ENCODE results near the gene ZSCAN25. TPM values are rescaled to one million over a fixed set of nuclear protein-coding genes. Genes with fewer than 3 reads are reported as not detected.
"Not testable (repeated sequence)": the region's sequence is repeated elsewhere in the genome, so short reads cannot be mapped to it uniquely, and the experiment has no call there.

Gene ZSCAN25
- total RNA-seq, 1 donor from 2014 or later = 12.5 TPM

DNA sequence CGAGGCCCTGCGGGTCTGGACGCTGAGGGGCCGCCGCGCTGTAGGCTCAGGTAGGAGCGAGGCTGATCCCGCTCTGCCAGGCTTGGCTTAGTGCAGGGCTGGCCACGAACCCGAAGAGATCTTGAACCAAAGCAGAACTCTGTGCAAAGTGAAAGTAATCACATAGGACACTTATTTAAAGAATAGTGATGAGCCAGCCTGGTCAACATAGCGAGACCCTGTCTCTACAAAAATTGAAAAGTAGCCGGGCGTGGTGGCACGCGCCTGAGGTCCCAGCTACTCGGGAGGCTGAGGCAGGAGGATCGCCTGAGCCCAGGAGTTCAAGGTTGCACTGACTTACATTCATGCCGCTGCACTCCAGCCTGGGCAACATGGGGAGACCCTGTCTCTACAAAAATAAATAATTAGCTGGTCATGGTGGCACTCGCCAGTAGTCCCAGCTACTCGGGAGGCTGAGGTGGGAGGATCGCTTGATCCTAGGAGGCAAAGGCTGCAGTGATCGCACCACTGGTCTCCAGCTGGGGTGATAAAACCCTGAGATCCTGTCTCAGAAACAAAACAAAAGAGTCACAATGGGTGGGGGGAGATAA, 541 bp downstream of the ZSCAN25 start:
- no peak for DNase-seq (ENCODE audit: low read depth, low spot score)

DNA sequence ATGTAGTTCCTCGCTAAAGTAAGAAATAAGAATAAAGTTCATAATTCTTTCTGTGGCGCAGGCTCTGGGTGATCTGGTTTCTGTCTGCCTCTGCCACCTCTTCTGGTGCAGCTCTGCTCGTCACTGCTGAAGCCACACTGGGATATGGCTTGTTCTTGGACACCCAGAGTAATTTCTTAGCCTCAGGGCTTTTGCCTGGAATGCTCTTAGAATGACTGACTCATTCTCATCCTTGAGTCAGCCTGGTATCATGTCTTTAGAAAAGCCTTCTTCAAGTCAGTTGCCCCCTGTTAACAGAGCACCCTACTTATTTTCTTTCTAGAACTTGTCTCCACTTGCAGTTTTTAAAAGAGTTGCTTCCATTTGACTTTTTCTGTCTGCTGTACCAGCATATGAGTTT, 2.0 kb downstream of the ZSCAN25 start:
- DNase-seq (ENCODE audit: low read depth, low spot score) = no peak

DNA sequence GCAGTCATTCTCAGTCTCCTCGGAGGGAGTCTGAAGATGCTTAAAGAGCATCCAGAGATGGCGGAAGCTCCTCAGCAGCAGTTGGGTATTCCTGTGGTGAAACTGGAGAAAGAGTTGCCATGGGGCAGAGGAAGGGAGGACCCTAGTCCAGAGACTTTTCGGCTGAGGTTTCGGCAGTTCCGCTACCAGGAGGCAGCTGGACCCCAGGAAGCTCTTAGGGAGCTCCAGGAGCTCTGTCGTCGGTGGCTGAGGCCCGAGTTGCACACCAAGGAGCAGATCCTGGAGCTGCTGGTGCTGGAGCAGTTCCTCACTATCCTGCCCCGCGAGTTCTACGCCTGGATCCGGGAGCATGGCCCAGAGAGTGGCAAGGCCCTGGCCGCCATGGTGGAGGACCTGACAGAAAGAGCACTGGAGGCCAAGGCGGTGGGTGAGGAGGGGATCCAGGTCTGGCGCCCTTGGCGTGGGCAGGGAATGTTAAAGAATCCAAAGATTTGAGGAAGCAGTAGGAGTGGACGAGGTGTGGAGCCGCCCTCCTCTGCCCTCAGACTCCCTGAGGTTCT, 2.9 kb downstream of the ZSCAN25 start:
- no peak for DNase-seq (ENCODE audit: low read depth, low spot score)

DNA sequence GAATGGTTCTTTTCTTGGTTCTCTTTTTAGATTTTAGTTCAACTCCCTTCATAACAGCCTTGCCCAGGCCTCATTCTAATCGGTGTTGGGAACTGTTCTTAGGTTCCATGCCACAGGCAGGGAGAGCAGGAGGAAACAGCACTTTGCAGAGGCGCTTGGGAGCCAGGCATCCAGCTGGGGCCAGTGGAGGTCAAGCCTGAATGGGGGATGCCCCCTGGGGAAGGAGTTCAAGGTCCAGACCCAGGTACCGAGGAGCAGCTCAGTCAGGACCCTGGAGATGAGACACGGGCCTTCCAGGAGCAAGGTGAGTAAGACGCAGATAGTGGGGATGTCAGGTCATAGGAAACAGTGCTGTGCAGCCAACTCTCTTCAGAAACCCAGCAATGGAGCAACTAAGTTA, 4.5 kb downstream of the ZSCAN25 start:
- DNase-seq (ENCODE audit: low read depth, low spot score) = no peak

DNA sequence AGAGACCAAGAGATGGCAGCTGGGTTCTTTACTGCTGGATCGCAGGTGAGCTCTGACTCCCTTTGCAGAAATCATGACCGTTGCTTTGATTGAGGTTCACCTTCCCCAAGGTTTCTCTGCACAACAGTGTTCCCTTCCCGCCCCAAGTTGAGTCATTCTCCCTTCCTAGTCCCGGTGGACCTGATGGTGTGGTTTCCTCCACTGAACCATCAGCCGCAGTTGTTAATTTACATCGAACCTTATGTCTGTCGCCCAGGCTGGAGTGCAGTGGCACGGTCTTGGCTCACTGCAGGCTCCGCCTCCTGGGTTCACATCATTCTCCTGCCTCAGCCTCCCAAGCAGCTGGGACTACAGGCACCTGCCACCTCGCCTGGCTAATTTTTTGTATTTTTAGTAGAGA, 5.8 kb downstream of the ZSCAN25 start:
- DNase-seq (ENCODE audit: low read depth, low spot score) = no peak

DNA sequence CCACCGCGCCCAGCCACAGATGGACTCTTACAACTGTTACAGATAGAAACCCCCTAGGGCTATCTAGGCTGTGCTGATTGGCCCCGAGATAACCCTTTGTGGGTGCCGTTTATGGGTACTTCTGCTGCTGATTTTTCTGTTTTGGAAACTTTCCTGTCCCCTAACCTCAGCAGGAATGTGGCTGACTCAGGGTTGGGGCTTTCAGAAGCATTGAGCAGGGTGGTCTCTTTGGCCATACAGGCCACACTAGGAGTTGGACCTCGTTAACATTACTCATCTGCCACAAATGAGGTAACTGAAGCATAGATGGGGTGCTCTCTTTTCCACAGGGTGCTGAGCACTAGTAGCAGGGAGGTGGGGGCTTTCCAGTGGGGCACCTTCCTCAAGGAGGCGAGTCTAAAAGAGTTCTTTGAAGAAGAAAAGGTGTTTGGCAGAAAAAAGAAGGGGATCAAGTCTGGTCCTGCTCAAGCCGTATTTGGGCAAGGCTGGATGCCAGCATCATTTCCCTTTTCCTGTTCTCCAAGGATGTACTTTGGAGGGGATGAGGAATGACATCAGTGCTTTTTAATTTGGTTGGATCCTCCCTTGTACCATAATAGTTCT, 6.4 kb downstream of the ZSCAN25 start:
- DNase-seq (ENCODE audit: low read depth, low spot score) = no peak

DNA sequence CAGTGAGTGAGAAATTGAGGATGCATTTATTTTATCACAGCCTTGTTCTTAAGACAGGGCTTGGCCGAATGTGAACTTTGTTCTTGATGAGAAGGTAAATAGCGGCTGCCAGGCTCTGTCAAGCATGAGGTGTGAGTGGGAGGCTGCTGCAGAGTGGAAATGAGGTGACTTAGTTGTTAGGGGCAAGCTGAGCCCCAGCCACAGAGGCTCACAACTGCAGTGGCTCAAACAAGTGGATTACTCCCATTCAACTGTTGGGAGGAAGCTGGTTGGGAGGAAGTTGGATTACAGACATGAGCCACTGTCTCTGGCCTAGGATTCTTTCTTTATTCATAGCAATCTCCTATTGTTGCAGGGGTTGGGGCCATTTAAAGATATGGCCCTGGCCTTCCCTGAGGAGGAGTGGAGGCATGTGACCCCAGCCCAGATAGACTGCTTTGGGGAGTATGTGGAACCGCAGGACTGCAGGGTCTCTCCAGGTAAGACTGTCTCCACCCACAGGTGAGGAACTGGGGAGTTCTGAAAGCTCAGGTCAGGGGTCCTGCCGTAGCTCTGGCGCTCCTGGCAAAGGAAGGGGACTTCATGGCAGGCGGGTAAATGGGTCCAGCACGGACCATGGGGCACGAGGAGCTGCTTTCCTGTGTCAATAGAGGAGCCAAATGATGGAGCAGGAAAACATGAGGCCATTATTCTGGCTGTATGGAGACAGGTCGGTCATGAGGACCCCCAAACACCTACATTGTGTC, 7.1 kb downstream of the ZSCAN25 start:
- DNase-seq (ENCODE audit: low read depth, low spot score) = no peak

DNA sequence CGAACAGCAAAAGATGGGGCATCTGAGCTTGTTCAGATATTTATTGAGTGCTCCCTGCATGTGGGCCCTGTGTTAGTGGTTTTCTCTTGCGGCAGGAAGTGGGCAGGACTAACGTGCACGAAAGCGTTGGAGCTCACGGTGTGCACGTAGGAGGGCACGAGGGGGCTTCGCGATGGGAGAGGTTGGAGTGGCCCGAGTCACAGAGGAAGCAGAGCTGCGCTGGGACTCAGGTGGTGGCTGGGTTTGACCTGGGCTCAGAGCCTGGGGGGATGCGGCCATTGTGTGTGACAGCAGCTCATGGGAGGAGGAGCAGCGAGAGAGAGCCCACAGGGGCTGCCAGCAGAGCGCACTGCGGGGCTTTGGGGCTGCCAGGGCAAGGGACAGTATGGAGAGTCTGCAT, 7.7 kb downstream of the ZSCAN25 start:
- no peak for DNase-seq (ENCODE audit: low read depth, low spot score)

DNA sequence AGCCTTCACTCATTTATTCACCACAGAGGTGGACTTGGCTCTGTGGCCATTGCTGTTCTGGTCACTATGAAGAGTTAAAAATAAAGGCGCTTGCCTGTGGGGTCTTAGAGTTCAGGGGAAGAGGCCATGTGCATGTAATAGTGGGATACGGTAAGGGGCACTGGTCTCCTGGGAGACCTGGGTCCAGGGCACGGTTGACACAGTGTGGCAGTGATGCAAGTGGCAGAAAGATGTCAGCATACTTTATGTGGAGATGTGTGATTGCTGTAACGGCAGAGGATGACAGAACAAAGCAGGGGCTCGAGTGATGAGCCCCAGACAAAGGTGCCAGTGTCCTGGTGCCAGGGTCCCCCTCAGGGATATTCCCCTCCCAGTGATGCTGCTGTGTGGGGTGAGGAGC, 8.6 kb downstream of the ZSCAN25 start:
- DNase-seq (ENCODE audit: low read depth, low spot score) = no peak

DNA sequence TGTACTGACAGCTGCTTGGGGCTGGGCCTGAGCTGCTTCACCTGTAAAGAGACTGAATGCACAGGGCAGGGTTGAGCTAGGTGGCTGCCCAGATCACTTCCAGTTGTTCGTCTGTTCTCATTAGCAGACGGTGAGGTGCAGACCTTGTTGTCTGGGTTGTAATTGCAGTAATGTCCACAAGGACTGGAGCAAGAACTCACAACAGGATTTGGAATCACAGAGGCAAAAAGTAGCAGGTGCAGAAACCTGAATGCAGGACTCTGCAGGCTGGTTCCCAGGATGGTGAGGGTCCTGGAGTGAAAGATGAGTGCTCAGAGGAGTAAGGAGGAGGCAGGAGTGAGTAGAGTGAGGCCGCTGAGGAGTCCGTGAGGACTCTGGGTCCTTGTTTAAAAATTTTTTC, 9.2 kb downstream of the ZSCAN25 start:
- DNase-seq (ENCODE audit: low read depth, low spot score) = no peak

DNA sequence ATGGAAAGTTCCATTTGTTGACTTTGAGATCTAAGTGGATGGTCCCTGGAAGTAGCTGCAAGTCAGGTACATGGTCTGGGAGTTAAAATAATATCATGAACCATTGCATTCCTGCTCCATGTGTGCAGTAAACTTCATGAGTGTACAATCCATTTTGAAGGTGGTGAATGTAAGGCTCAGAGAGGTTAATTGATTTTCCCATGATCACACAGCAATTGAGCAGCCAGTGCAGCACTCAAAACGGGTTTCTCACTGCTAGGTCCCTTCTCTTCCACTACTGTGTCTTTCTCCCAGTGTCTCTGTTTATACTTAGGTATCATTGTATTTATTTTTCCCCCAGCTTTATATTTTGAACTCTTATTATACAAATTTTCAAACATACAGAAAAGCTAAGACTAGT, 9.9 kb downstream of the ZSCAN25 start:
- no peak for DNase-seq (ENCODE audit: low read depth, low spot score)

DNA sequence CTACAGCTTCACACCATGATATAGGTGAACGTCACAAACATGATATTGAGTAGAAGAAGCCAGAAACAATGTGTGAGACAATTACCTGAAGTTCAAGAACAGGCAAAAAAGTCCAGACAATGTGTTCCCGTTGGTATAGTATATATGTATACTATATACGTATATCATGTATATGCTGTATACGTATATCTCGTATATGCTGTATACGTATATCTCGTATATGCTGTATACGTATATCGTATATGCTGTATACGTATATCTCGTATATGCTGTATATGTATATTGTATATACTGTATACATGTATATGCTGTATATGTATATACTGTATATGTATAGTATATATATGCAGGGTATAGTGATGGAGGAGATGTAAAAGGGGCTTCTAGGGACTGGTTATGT, 10.8 kb downstream of the ZSCAN25 start:
- DNase-seq (ENCODE audit: low read depth, low spot score) = no peak

DNA sequence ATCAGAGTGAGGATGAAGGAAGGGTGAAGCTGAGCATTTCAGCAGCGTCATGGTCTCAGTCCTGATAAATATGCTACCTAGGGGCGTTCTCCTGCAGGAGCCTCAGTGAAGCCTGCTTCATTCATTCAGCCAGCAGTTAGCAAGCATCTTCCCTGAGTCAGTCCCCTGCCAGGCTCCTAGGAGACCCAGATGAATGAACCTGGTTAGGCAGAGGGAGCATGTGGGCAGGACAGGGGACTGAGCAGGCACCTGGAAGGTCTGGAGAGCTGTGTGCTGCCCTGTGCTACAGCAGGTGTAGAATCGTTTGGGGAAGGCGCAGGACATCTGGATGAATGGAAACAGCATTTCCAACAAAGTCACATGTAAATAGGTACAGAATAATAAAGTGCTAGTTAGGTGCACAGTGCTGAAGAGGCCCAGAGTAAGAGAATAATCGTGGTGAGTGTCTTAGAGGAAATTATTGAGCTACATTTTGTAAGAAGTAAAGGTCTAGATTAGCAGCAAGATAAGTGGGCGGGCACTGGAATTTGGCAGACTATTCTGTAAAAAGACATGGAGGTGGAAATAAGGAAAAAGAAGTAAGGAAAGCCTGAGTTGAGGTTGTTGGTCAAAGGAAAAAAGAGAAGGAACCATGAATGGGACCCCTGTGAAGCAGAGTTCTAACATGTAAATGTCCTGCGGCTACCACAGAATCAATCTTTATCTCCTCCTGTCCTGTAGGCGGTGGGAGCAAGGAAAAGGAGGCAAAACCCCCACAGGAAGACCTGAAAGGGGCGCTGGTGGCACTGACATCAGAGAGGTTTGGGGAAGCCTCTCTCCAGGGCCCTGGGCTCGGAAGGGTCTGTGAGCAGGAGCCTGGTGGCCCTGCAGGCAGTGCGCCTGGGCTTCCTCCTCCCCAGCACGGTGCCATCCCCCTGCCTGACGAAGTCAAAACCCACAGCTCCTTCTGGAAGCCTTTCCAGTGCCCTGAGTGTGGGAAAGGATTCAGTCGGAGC, 12.0 kb downstream of the ZSCAN25 start:
- no peak for DNase-seq (ENCODE audit: low read depth, low spot score)

DNA sequence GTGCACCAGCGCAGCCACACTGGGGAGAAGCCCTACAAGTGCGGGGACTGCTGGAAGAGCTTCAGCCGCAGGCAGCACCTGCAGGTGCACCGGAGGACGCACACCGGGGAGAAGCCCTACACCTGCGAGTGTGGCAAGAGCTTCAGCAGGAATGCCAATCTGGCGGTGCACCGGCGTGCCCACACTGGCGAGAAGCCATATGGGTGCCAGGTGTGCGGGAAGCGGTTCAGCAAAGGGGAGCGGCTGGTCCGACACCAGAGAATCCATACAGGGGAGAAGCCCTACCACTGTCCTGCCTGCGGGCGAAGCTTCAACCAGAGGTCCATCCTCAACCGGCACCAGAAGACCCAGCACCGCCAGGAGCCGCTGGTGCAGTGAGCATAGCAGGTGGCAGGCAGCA, 12.9 kb downstream of the ZSCAN25 start:
- DNase-seq (ENCODE audit: low read depth, low spot score) = no peak

DNA sequence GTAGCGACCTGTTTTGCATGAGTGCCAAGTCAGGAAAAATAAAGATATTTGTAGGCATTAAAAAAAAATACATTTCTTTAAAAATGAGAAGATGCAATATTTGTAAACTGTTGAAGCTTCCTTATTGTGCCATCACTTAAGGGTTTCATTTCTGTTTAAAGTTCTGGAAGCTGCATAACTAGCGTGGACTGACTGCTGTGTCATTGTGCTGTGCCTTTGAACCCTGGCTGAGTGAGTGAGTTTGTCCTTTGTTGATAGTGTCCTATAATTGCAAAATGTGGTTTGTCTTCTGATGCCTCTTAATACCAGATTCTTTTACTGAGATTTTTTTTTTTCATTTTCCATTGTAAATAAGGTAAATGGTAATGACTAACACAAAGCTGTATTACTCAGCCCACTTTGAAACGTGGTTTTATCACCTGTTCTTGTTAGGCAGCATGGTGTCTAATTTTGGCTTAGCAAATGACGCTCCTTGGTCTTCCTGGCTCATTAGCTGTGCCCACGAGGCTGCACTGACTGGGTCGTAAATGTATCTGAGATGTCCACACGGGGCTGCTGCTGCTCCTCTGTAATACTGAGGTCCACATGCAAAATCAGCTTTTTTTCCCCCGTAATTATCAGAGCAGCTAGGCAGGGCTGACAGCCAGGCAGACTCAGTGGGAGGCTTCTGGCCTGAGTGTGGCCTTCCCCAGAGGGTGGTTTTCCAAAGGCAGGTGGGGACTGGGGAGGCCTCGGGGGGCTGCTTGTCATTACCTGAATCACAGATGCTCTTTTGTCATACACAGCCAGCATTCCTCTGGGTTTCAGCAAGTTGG, 14.8 kb downstream of the ZSCAN25 start:
- no peak for DNase-seq (ENCODE audit: low read depth, low spot score)

DNA sequence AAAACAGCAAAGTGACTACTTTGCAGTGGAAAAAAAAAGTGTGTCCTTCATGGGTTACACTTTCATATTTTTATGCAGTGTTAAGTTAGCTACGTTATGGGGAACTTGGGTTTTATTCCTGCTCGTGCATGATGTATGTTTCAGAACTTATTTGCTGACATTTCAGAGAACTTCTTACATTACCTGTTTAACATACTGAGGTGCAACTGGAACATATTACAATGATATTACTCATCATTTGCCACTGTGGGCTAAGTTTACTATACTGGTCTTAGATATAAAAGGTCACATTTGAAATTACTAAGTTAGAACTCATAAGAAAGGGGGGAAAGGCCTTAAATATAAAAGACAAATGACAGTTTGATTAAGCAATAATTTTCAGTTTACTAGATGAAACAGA, 20.7 kb downstream of the ZSCAN25 start:
- DNase-seq (ENCODE audit: low read depth, low spot score) = not testable (repeated sequence)

DNA sequence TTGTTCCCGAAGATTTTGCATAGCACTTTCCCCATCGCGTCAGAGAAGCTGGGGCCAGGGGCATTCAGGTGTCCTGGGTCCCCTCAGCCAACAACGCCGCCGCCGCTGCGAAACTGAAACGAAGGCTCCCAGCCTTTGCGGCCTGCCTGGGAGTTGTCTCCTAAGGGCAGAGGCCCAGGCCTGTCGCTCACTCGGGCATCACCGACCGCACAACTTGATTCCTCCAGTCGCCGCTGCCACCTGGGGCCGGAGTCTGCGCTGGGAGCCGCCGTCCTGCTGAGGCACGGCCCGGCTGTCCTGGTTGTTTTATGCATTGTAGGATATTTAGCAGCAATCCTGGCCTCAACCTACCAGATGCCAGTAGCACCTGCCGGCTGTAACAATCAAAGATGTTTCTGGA, 22.0 kb downstream of the ZSCAN25 start:
- DNase-seq (ENCODE audit: low read depth, low spot score) = no peak

DNA sequence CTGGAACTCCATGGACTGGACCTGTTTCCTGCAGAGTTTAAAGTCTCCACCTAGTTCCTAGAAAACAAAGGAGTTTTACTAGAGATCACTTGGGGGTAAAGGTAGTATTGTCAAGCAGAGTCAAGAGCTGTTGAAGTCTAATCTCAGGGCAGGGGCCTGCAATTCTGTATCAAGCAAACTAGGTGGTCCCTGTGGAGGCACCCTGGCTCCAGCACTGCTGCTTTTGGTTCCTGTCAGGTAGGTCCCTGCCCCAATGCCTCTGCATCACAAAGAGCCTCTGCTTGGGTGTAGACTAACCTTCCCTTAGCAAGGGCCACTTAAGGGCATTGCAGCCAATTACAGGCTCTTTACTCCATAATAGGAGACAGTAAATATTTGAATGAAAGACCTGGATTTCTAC, 22.5 kb downstream of the ZSCAN25 start:
- DNase-seq (ENCODE audit: low read depth, low spot score) = no peak

DNA sequence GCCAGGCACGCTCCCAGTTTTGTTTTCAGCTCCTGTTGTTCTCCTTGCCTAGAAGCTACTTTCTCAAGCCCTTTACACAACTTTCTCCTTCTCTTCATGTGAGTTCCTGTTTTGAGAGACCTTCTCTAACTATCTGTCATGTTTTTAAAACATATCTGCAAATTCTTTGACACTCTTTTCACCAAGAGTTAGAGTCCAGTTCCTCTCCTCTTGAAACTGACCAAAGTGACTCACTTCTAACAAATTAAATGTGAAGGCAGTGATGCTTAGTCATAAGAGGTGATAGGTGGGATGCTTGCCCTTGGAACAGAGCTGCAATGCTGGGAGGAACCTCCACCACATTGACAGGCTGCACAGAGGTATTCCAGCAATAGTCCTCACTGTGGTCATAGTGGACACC, 25.3 kb downstream of the ZSCAN25 start:
- DNase-seq (ENCODE audit: low read depth, low spot score) = no peak

DNA sequence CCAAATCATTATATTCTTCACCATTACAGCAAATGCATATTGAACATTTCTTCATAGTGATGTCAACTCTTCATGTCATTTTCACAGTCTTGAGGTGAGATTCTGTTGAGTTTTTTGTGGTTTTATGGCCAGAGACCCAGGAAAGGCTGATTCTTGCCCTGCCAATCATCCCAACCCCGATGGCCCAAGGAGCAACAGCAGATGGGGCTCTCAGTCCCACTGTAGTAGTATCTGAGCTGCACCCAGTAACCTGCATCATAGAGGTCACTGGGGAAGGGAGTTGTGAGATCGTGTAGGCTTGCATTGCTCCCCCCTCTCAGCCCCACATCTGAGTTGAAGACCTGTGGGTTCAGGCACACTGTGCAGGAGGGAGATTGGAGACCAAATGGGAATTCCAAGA, 26.7 kb downstream of the ZSCAN25 start:
- DNase-seq (ENCODE audit: low read depth, low spot score) = no peak

DNA sequence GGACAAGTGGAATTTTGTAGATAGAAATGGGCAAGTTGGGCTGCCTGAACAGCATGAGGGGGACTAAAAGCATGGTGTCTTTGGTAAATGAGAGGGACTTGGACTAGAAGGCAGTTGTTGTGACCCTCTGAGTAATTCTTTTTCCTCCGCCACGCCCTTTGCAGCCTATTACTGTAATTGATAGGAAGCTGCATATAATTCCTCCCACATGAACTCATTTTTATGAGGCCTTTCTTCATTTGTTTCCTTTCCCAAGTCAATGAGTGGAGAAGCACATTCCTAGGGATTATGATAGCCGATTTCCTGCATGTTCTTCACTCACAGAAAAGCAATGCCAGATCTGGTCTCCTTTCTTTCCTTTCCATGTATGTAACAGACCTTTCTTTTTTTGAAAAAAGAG, 27.7 kb downstream of the ZSCAN25 start:
- DNase-seq (ENCODE audit: low read depth, low spot score) = no peak

Measured in pulmonary artery endothelial cell (primary cell).